Ishikawa (cell line): Measurements from ENCODE around the gene ADGRG7.

Source experiments
- CEBPB ChIP-seq: IDR thresholded peaks from 2 replicates; pipeline ENCODE4 v1.6.1; 2012
- CREB1 ChIP-seq: IDR thresholded peaks from 2 replicates; pipeline ENCODE4 v1.6.1; 2012; ENCODE audit warnings: low read depth
- EGR1 ChIP-seq: IDR thresholded peaks from 2 replicates; pipeline ENCODE4 v1.6.1; 2012
- EP300 ChIP-seq: IDR thresholded peaks from 2 replicates; pipeline ENCODE4 v1.6.1; 2012; ENCODE audit warnings: borderline replicate concordance
- FOXM1 ChIP-seq: IDR thresholded peaks from 2 replicates; pipeline ENCODE4 v1.6.1; 2012; ENCODE audit warnings: low read depth, borderline replicate concordance
- NFIC ChIP-seq: IDR thresholded peaks from 2 replicates; pipeline ENCODE4 v1.6.1; 2012
- RAD21 ChIP-seq: IDR thresholded peaks from 2 replicates; pipeline ENCODE4 v1.6.1; 2012; ENCODE audit warnings: low read depth
- TAF1 ChIP-seq: IDR thresholded peaks from 2 replicates; pipeline ENCODE4 v1.6.1; 2012; ENCODE audit warnings: low read depth, mild to moderate bottlenecking
- TCF12 ChIP-seq: IDR thresholded peaks from 2 replicates; pipeline ENCODE4 v1.6.1; 2012; ENCODE audit warnings: low read depth
- TEAD4 ChIP-seq: IDR thresholded peaks from 2 replicates; pipeline ENCODE4 v1.6.1; 2012
- USF1 ChIP-seq: IDR thresholded peaks from 2 replicates; pipeline ENCODE4 v1.6.1; 2012
- YY1 ChIP-seq: IDR thresholded peaks from 2 replicates; pipeline ENCODE4 v1.6.1; 2012; ENCODE audit warnings: low read depth
- ZBTB7A ChIP-seq: IDR thresholded peaks from 2 replicates; pipeline ENCODE4 v1.6.1; 2012; ENCODE audit warnings: low read depth
- TF ChIP-seq, protein P1 (sequence below): IDR thresholded peaks from 2 replicates; pipeline ENCODE4 v1.6.1; 2012; ENCODE audit warnings: low read depth, mild to moderate bottlenecking
- TF ChIP-seq, protein P2 (sequence below): IDR thresholded peaks from 2 replicates; pipeline ENCODE4 v1.6.1; 2012

ADGRG7 gene, protein sequence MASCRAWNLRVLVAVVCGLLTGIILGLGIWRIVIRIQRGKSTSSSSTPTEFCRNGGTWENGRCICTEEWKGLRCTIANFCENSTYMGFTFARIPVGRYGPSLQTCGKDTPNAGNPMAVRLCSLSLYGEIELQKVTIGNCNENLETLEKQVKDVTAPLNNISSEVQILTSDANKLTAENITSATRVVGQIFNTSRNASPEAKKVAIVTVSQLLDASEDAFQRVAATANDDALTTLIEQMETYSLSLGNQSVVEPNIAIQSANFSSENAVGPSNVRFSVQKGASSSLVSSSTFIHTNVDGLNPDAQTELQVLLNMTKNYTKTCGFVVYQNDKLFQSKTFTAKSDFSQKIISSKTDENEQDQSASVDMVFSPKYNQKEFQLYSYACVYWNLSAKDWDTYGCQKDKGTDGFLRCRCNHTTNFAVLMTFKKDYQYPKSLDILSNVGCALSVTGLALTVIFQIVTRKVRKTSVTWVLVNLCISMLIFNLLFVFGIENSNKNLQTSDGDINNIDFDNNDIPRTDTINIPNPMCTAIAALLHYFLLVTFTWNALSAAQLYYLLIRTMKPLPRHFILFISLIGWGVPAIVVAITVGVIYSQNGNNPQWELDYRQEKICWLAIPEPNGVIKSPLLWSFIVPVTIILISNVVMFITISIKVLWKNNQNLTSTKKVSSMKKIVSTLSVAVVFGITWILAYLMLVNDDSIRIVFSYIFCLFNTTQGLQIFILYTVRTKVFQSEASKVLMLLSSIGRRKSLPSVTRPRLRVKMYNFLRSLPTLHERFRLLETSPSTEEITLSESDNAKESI

DNA sequence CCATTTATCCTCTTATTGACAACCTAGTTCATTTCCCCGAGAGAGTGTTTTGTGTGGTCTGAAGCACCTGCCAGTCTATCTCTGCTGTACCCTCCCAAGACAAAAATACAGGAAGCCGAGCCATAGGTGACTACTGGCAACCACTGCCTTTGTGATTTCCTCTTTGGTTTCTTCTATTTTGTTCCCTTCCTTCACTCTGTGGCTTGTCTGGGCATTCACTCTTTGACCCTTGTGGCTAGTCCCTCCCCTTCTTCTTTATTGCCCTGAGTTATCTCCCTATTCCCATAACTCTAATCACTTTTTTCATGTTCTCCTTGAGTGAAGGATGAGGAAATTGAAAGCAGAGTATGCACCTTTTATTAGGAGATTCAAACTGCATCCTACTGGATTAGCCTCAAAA, at the start of gene ADGRG7:
Gene ADGRG7 (plus strand): TSS at position 297 of the 400 bp plus-strand sequence. CDS start 256 bp downstream, outside the sequence.
- no peak for TF ChIP-seq EGR1
- TF ChIP-seq TEAD4: no peak
- no peak for TF ChIP-seq CREB1
- TF ChIP-seq, protein P1, sequence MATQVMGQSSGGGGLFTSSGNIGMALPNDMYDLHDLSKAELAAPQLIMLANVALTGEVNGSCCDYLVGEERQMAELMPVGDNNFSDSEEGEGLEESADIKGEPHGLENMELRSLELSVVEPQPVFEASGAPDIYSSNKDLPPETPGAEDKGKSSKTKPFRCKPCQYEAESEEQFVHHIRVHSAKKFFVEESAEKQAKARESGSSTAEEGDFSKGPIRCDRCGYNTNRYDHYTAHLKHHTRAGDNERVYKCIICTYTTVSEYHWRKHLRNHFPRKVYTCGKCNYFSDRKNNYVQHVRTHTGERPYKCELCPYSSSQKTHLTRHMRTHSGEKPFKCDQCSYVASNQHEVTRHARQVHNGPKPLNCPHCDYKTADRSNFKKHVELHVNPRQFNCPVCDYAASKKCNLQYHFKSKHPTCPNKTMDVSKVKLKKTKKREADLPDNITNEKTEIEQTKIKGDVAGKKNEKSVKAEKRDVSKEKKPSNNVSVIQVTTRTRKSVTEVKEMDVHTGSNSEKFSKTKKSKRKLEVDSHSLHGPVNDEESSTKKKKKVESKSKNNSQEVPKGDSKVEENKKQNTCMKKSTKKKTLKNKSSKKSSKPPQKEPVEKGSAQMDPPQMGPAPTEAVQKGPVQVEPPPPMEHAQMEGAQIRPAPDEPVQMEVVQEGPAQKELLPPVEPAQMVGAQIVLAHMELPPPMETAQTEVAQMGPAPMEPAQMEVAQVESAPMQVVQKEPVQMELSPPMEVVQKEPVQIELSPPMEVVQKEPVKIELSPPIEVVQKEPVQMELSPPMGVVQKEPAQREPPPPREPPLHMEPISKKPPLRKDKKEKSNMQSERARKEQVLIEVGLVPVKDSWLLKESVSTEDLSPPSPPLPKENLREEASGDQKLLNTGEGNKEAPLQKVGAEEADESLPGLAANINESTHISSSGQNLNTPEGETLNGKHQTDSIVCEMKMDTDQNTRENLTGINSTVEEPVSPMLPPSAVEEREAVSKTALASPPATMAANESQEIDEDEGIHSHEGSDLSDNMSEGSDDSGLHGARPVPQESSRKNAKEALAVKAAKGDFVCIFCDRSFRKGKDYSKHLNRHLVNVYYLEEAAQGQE: no peak
- no peak for TF ChIP-seq YY1
- TF ChIP-seq USF1: no peak
- TF ChIP-seq NFIC: no peak
- TF ChIP-seq TCF12: no peak
- no peak for TF ChIP-seq TAF1
- TF ChIP-seq CEBPB: no peak
- TF ChIP-seq EP300: no peak
- TF ChIP-seq, protein P2, sequence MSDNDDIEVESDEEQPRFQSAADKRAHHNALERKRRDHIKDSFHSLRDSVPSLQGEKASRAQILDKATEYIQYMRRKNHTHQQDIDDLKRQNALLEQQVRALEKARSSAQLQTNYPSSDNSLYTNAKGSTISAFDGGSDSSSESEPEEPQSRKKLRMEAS: no peak
- TF ChIP-seq FOXM1: no peak

DNA sequence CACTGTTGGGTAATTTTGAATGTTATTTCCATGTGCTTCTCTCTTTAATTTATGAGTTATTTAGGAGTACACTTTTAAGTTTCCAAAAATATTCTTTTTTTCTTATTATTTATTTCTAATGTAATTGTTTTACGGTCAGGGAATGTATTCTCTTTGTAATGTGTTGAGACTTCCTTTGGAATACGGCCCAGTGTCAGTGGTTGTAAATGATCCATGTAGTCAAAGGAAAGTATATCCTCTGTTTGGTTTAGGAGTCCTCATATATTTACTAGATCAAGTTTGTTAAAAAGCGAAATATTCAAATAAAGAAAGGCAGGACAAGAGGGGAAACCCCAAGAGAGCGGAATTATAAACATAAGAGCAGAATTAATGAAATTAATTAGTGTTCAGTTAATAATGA, 49.0 kb upstream of the ADGRG7 start:
- TF ChIP-seq USF1: no peak
- TF ChIP-seq FOXM1: no peak
- TF ChIP-seq, protein P1: no peak
- no peak for TF ChIP-seq NFIC
- TF ChIP-seq YY1: no peak
- no peak for TF ChIP-seq EP300
- TF ChIP-seq CEBPB: no peak
- no peak for TF ChIP-seq RAD21
- no peak for TF ChIP-seq TEAD4
- TF ChIP-seq, protein P2: no peak
- no peak for TF ChIP-seq TCF12
- no peak for TF ChIP-seq CREB1
- no peak for TF ChIP-seq ZBTB7A
- no peak for TF ChIP-seq EGR1
- no peak for TF ChIP-seq TAF1

DNA sequence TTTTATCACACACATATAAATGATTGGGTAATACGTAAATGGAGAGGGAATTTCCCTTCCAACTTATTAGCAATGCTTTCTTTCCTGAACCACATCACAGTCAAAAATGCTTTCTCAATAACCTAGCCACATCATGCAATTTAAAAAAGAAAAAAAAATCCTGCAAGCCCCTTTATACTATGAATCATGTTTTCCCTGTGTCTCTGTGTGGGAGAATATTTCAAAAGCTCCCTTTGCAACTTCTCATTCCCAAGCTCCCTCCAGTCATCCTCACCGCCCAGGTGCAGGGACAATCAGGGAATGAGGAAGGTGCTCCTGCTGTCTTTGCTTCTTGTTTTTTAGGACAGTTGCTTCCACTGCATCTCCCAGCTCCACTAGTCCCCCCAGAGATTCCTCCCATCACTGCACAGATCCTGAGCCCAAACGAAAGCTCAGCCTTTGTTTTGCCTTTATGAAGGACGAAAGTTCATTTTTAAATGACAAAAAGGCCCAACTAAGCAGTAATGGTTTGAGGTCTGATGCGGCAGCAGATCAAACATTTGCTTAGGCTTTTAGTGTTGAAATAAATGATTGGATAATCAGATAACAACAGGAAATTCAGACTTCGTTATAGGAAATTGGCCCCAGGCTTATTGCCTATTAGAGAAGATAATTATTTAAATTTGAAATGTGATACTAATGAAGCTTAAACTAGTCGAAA, 47.8 kb upstream of the ADGRG7 start:
- TF ChIP-seq, protein P1: no peak
- TF ChIP-seq ZBTB7A (no peak), EP300 (no peak), FOXM1 (no peak), CEBPB (no peak), TAF1 (no peak), TEAD4 (no peak)
